HepG2 (cell line): ENCODE data around the gene C5orf24. TPM values are rescaled to one million over a fixed set of nuclear protein-coding genes. Genes with fewer than 3 reads are reported as not detected.
A peak's percentile ranks its signal among the peaks of the same experiment; 100 is the strongest.

ENCODE experiments used
- DNMT1 ChIP-seq: sonication (generic); formaldehyde crosslinking; IDR thresholded peaks from 2 replicates; pipeline ENCODE4 v1.5.1; 2020; ENCODE audit warnings: mild to moderate bottlenecking, missing genetic modification reagents
- EEA1 ChIP-seq: sonication (generic); formaldehyde crosslinking; IDR thresholded peaks from 2 replicates; pipeline ENCODE4 v1.5.1; 2020; ENCODE audit warnings: mild to moderate bottlenecking, missing genetic modification reagents, borderline replicate concordance
- HNRNPK ChIP-seq: fragments of 200-400 bp; formaldehyde crosslinking; IDR thresholded peaks from 2 replicates; pipeline ENCODE4 v1.6.1; 2018; ENCODE audit warnings: low read length, low read depth, moderate library complexity, mild to moderate bottlenecking; ENCODE audit not compliant: poor library complexity, severe bottlenecking
- HNRNPL ChIP-seq: fragments of 200-400 bp; formaldehyde crosslinking; IDR thresholded peaks from 2 replicates; pipeline ENCODE4 v1.6.1; 2017; ENCODE audit warnings: mild to moderate bottlenecking, low read depth, low read length
- HOXA7 ChIP-seq: sonication (generic); formaldehyde crosslinking; IDR thresholded peaks from 2 replicates; pipeline ENCODE4 v1.8.1; 2022; ENCODE audit warnings: mild to moderate bottlenecking, missing genetic modification reagents, moderate library complexity
- HOXD1 ChIP-seq: sonication (generic); formaldehyde crosslinking; IDR thresholded peaks from 2 replicates; pipeline ENCODE4 v1.5.0; 2020; ENCODE audit warnings: missing genetic modification reagents
- KDM3A ChIP-seq: IDR thresholded peaks from 2 replicates; pipeline ENCODE4 v1.6.1; 2018; ENCODE audit warnings: low read depth, missing compliant biosample characterization
- KLF13 ChIP-seq: sonication (generic); formaldehyde crosslinking; IDR thresholded peaks from 2 replicates; pipeline ENCODE4 v1.4.0; 2020; ENCODE audit warnings: mild to moderate bottlenecking, missing genetic modification reagents
- MED13 ChIP-seq: sonication (generic); formaldehyde crosslinking; IDR thresholded peaks from 2 replicates; pipeline ENCODE4 v1.5.0; 2020; ENCODE audit warnings: missing genetic modification reagents
- MYNN ChIP-seq: sonication (generic); formaldehyde crosslinking; IDR thresholded peaks from 2 replicates; pipeline ENCODE4 v1.4.0; 2020; ENCODE audit warnings: mild to moderate bottlenecking, low read depth, missing genetic modification reagents
- TARDBP ChIP-seq: sonication (generic); formaldehyde crosslinking; IDR thresholded peaks from 2 replicates; pipeline ENCODE4 v1.8.0; 2022; ENCODE audit warnings: mild to moderate bottlenecking, missing genetic modification reagents
- TBP ChIP-seq: sonication (generic); formaldehyde crosslinking; IDR thresholded peaks from 2 replicates; pipeline ENCODE4 v1.5.0; 2020; ENCODE audit warnings: missing genetic modification reagents
- ZBTB38 ChIP-seq: sonication (generic); formaldehyde crosslinking; IDR thresholded peaks from 2 replicates; pipeline ENCODE4 v1.5.1; 2020; ENCODE audit warnings: mild to moderate bottlenecking, missing genetic modification reagents
- ZNF333 ChIP-seq: sonication (generic); formaldehyde crosslinking; IDR thresholded peaks from 2 replicates; pipeline ENCODE4 v1.4.0; 2020; ENCODE audit warnings: mild to moderate bottlenecking, missing genetic modification reagents, borderline replicate concordance
- ZNF441 ChIP-seq: sonication (generic); formaldehyde crosslinking; IDR thresholded peaks from 2 replicates; pipeline ENCODE4 v1.7.0; 2021; ENCODE audit warnings: missing genetic modification reagents, borderline replicate concordance
- ZNF605 ChIP-seq: sonication (generic); formaldehyde crosslinking; IDR thresholded peaks from 2 replicates; pipeline ENCODE4 v1.8.0; 2022; ENCODE audit warnings: mild to moderate bottlenecking, missing genetic modification reagents
- polyA plus RNA-seq, 8 experiments: library from polyadenylated mRNA; depleted of rRNA in 3 of 8; stranded (reverse) in 7 of 8; unstranded in 1 of 8; fragments of >200 nt; fragmentation: Illumina TruSeq in 4 of 8; extraction: Trizol in 4 of 8; gene quantifications; 2 replicates each; pipeline versions ENCODE4 v1.2.1 to v1.2.3, GENCODE V29; 2011 to 2016; ENCODE audit warnings: low read depth in 4 of 8, missing spikeins in 1 of 8, mixed read lengths in 1 of 8; ENCODE audit not compliant: insufficient read depth in 1 of 8
- total RNA-seq, 5 experiments: library from RNA; depleted of rRNA; stranded (reverse); fragments of >200 nt; fragmentation: Illumina TruSeq; extraction: Trizol; gene quantifications; 2 replicates each; pipeline ENCODE4 v1.2.3, GENCODE V29; 2016; ENCODE audit warnings: low read depth in 1 of 5
- TF ChIP-seq, protein P1 (sequence below): sonication (generic); formaldehyde crosslinking; IDR thresholded peaks from 2 replicates; pipeline ENCODE4 v1.5.0; 2020; ENCODE audit warnings: missing genetic modification reagents
- TF ChIP-seq, protein P2 (sequence below), 2 experiments: sonication (generic) in 1 of 2; formaldehyde crosslinking in 1 of 2; IDR thresholded peaks; 2 replicates each; pipeline versions ENCODE4 v1.5.1 to v1.6.1; 2011 to 2020; ENCODE audit warnings: borderline replicate concordance in 1 of 2, low read depth in 1 of 2, low read length in 1 of 2, mild to moderate bottlenecking in 1 of 2, missing genetic modification reagents in 1 of 2, moderate library complexity in 1 of 2
- TF ChIP-seq, protein P3 (sequence below): IDR thresholded peaks from 2 replicates; pipeline ENCODE4 v1.6.1; 2016; ENCODE audit warnings: control low read depth
- TF ChIP-seq, protein P4 (sequence below): sonication (generic); formaldehyde crosslinking; IDR thresholded peaks from 2 replicates; pipeline ENCODE4 v1.4.0; 2020; ENCODE audit warnings: mild to moderate bottlenecking, low read depth, missing genetic modification reagents
- TF ChIP-seq, protein P5 (sequence below): sonication (generic); formaldehyde crosslinking; IDR thresholded peaks from 2 replicates; pipeline ENCODE4 v1.4.0; 2020; ENCODE audit warnings: missing genetic modification reagents

The C5orf24 gene
- total and polyA plus RNA-seq, 2 of the 13 experiments (the other 11 are each of a cell fraction or from before 2014, with no cell fraction given), result 34.6 to 41.5 TPM

DNA sequence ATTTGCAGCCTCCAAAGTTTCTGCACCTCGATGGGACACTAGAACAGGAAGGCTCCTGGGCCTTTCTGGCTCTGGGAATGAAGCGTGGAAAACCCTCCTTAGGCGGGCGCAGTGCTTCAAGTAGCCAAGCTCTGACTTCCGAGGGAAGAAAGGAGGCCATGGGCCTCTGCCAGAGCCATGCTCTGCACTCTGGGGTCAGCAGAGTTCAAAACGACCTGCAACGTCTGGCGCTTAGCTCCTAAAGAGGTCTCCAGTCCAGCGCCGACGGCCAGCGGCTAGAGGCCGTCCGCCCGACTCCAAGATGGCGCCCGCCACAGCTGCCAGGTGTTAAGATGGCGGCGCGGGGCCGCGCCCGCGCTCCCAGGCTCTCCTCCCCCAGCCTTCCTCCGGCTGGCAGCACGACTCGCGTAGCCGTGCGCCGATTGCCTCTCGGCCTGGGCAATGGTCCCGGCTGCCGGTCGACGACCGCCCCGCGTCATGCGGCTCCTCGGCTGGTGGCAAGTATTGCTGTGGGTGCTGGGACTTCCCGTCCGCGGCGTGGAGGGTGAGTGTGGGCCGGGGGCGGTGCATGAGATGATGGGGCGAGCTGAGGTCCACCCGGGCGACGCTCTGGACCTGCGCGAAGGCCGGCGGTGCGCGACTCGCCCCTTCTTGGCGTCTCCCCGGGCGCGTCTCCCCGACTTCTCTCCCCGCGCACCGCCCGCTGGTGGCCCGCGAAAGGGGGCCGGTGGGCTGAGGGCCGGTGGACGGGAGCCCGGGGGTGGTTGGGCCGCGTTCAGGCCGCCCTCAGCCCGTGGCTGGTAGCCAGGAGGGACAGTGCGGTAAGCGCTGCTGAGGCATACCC lies 28.4 kb downstream of the C5orf24 start, which contains the start of gene TXNDC15 (continued):
- TF ChIP-seq HNRNPL (0 out of 2 replicates have a peak, but pooled peaks have one; percentile 63), EEA1 (CRISPR knock-in tag) (peak; percentile 98), KLF13 (no peak), DNMT1 (CRISPR knock-in tag) (peak; percentile 85; the same call in 1 of the 2 replicates), TARDBP (CRISPR knock-in tag) (peak; percentile 91), ZNF441 (CRISPR knock-in tag) (no peak), KDM3A (CRISPR knock-in tag) (peak; percentile 85; the same call in 1 of the 2 replicates), HOXD1 (CRISPR knock-in tag) (peak; percentile 86), ZNF605 (CRISPR knock-in tag) (peak; percentile 89), MED13 (peak; percentile 89), ZBTB38 (CRISPR knock-in tag) (peak; percentile 92), HOXA7 (CRISPR knock-in tag) (no peak), TBP (CRISPR knock-in tag) (0 out of 2 replicates have a peak, but pooled peaks have one; percentile 36), MYNN (CRISPR knock-in tag) (no peak), ZNF333 (CRISPR knock-in tag) (peak; percentile 96), HNRNPK (peak; percentile 69)
- TF ChIP-seq, protein P1, sequence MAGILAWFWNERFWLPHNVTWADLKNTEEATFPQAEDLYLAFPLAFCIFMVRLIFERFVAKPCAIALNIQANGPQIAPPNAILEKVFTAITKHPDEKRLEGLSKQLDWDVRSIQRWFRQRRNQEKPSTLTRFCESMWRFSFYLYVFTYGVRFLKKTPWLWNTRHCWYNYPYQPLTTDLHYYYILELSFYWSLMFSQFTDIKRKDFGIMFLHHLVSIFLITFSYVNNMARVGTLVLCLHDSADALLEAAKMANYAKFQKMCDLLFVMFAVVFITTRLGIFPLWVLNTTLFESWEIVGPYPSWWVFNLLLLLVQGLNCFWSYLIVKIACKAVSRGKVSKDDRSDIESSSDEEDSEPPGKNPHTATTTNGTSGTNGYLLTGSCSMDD, result no peak
- TF ChIP-seq, protein P2, sequence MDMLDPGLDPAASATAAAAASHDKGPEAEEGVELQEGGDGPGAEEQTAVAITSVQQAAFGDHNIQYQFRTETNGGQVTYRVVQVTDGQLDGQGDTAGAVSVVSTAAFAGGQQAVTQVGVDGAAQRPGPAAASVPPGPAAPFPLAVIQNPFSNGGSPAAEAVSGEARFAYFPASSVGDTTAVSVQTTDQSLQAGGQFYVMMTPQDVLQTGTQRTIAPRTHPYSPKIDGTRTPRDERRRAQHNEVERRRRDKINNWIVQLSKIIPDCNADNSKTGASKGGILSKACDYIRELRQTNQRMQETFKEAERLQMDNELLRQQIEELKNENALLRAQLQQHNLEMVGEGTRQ (IDR thresholded peaks at IDR 0.05; ENCODE audit: low read depth, low read length), result no peak
- TF ChIP-seq, protein P2 (CRISPR knock-in tag; IDR thresholded peaks at IDR 0.05; ENCODE audit: borderline replicate concordance), result no peak
- TF ChIP-seq, protein P3, sequence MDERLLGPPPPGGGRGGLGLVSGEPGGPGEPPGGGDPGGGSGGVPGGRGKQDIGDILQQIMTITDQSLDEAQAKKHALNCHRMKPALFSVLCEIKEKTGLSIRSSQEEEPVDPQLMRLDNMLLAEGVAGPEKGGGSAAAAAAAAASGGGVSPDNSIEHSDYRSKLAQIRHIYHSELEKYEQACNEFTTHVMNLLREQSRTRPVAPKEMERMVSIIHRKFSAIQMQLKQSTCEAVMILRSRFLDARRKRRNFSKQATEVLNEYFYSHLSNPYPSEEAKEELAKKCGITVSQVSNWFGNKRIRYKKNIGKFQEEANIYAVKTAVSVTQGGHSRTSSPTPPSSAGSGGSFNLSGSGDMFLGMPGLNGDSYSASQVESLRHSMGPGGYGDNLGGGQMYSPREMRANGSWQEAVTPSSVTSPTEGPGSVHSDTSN (CRISPR knock-in tag), result no peak
- TF ChIP-seq, protein P4, sequence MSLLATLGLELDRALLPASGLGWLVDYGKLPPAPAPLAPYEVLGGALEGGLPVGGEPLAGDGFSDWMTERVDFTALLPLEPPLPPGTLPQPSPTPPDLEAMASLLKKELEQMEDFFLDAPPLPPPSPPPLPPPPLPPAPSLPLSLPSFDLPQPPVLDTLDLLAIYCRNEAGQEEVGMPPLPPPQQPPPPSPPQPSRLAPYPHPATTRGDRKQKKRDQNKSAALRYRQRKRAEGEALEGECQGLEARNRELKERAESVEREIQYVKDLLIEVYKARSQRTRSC (CRISPR knock-in tag), result no peak
- TF ChIP-seq, protein P5, sequence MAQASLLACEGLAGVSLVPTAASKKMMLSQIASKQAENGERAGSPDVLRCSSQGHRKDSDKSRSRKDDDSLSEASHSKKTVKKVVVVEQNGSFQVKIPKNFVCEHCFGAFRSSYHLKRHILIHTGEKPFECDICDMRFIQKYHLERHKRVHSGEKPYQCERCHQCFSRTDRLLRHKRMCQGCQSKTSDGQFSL (CRISPR knock-in tag), result peak; percentile 84
